GM18505 (cell line): Measurements from ENCODE around the gene ITGBL1.

Experiments used
- ATAC-seq: cut with Tn5 transposase; IDR thresholded peaks from one replicate; pipeline ENCODE4 v1.9.1; 2021; ENCODE audit not compliant: unreplicated experiment
- POLR2A ChIP-seq: IDR thresholded peaks from 4 replicates; pipeline ENCODE4 v1.6.1; 2011; ENCODE audit warnings: borderline replicate concordance; ENCODE audit not compliant: insufficient read depth, insufficient read length; ENCODE audit errors: extremely low read depth

The ITGBL1 gene

DNA sequence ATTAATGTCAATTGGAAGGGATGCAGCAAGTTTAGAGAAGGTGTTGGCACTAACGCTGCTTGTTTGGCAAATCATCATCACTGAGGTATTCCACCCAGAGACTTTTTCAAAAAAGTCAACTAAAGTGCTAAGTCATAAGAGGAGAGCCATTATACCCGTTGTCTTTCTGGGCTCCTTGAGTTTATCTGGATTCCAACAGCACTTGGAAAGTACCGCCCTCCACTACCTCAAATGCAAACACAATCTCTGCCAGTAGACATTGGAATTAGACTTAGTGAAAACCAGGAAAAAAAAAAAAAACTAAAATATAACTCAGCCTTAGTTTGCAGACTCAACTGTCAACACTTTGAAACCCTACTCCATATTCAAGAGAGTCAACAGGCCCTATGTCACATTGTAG is 266.0 kb downstream of the ITGBL1 start:
- no peak for TF ChIP-seq POLR2A
- ATAC-seq = no peak

DNA sequence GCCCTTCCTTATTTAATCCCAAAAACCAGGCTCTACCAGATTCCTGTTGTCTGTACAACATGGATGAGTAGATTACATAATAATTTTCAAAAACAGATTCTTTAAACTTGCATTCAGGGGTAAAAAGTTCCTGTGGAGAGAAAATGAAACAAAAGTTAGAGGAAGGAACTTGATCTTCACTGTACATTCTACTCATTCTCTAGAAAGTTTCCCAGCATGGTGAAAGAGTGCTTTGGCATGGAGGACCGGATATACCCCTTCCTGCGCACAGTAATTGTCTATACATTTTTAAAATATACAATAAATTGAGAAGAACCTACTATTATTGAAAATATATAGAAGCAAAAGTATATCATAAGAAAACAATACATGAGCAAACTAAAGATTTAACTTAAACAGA is 274.2 kb downstream of the ITGBL1 start:
- ATAC-seq = no peak
- no peak for TF ChIP-seq POLR2A

DNA sequence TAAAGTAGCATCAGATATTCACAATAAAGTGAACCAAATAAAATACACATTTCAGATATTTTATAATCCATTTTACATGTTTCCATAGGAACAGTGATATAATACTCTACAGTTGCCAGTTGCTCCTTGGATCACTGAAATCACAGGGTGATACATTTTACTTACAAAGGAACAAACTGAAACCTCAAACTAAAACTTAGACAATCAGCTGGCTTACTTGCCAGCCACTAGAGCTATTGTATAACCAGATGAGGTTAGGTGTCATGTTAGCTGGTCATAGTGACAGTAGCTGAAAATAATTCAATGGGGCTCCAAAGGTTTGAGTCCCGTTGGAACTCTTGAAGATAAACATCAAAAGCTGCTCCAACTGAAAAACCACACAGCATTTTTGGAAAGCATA is 274.6 kb downstream of the ITGBL1 start:
- no peak for TF ChIP-seq POLR2A
- ATAC-seq = no peak

DNA sequence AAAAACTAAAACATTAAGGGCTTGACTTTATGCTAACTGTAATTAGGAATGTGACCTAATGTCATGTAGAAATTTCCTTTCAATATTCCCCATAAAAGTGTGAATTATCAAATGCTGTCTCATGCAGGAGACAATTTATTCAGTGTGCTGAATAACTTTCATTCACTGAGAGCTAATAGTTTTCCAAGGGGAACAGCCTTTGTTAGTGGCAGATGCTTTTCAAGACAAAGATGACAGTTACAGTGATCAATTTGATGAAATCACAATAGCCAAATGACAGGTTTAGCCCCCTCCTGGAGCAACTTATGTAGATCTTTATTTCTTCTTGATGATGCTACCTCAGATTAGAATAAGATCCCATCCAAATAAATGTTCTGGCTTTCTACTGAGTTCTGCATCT is 275.5 kb downstream of the ITGBL1 start:
- ATAC-seq = no peak

DNA sequence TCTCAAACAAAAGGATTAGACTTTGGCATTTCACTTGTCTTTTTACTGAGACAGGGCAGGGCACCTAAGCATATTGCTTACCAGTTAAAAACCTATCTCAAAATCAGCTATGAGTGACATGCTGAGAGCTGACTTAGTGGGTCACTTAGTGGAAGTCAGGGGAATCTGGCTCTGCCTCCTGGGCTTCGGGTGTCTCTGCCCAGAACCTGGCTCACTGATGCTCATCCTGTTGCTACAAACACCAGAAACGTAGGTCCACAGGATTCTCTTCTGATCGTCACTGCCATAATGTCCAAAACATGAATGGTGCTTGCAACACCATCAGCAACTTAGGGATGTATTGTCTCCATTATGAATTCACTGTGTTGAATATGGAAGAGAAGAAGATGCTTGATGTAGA is 276.1 kb downstream of the ITGBL1 start:
- ATAC-seq = no peak
- no peak for TF ChIP-seq POLR2A

More for the DNA sequence above, 275.5 kb downstream of the ITGBL1 start:
- TF ChIP-seq POLR2A = no peak

DNA sequence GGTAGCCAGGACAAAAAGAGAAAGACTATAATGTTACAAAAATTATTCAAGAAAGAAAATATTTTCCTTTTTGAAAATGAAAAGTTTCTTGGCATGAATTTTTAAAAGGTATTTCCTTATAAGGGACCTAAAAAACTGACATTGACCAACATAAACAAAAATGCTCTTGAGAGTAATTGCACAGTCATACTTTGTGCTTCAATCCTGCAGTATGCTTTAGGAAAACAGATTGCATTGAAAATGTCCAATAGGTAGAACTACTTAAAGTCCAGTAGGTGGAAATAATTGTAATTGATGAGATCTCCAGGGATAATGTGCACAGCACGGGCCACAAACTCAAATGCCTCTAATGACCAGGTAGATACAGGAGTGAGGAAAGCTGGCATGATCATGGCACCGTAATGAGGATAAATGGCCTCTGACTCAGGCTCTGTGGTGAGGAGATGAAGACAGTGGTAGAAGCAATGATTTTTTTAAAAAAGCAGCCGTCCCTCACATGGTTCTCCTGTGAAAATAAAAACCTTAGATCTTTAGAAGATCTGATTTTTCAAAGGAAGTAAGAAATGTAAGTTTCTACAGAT is 278.0 kb downstream of the ITGBL1 start:
- no peak for TF ChIP-seq POLR2A
- no peak for ATAC-seq

DNA sequence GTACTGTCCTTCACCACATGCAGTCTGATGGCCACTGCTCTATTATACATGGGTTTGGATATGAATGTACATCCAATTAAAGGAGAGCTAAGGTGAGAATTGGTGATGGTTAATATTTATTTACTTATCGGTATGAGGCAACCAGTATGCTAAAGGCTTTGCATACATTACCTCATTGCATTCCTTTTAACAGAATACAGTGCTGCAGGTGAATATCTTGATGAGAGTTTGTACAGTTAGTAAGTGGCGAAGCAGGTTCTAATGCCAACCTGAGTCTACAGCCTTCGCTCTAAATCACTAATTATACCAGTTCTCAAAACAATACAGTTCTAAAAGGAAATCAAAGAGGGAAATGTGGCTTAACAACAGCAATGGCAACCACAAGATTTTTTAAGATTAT is 284.1 kb downstream of the ITGBL1 start:
- TF ChIP-seq POLR2A = no peak
- no peak for ATAC-seq

DNA sequence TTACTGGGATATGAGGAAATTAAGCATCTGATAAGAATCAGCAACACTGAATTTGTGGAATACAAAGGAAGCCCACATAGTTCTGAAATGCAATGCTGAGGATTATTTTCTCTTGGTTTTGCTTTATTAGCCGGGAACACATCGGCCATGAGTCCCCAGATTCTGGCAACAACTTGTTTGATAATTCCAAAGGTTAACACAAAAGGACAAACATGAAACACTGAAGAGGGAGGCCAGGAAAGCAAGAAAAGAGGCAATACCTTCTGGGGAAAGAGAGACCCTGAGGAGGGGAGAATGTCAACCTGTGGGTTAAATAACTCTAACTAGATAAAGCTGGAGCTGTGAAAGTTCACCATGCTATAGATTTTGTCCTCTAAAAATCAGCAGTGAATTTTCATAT is 285.9 kb downstream of the ITGBL1 start:
- TF ChIP-seq POLR2A = no peak
- ATAC-seq = no peak

DNA sequence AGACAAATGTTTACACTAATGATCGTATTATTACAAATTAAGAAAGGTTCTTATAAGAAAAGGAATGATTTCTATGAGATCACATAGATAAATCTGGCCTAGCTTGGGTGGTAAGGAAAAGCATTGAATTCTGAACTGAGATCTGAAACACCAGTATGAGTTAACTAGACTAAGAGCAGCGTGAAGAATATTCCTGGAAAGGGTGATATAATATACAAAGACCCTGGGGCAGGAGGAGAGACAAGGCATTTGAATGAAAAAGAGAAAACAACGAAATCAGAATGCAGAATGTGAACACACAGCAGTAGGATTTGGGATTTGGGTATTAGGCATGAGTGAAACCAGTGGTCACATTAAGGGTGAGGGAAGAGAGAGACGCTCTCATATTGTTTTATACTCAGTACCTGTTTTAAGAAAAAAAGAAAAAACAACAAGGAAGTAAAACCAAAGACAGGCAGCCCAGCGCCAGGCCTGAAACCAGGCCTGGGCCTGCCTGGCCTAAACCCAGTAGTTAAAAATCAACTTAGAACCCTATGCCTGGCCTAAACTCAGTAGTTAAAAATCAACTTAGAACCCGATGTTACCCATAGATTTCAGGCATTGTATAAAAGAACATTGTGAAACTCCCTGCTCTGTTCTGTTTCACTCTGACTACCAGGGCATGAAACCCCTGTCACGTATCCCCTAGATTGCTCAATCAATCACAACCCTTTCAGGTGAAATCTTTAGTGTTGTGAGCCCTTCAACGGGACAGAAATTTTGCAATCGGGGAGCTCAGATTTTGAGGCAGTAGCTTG is 287.1 kb downstream of the ITGBL1 start:
- no peak for TF ChIP-seq POLR2A
- peak; percentile 90 for ATAC-seq

DNA sequence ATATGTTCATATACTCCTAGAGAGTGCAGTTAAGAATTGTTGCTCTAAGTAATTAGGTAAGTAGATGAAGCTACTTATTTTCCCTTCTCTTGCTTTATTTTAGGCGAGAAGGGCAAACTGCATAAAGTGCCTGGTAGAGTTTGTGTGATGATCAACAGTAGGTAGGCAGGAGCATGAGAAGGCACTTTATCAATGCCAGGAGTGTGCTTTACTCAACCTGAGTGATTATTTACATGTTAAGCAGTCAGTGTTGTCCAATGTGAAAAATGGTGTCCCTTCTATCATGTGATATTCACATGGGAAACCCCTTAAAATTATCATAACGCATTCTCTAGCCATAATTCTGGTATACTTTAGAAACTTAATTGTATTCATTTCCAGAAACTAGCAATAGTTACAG is 294.0 kb downstream of the ITGBL1 start:
- no peak for TF ChIP-seq POLR2A
- no peak for ATAC-seq

DNA sequence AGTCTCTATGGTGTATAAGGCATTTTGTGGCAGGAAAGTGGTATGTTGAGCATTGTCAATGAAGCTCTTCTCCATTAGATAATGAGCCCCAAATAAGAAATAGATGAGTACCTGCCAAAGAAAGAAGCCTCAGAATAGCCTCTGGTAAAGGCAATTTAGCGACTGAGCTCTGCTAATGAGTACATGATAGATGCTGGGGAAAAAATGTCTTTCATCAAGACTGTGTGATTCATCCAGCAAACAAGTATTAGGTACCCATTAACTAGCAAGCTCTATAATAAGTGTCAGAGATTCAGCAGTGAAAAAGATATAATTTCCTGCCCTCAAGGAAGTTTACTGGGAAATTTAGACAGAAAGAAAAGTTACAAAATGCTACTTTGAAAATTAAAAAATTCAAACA is 294.6 kb downstream of the ITGBL1 start:
- ATAC-seq = no peak
- TF ChIP-seq POLR2A = no peak

DNA sequence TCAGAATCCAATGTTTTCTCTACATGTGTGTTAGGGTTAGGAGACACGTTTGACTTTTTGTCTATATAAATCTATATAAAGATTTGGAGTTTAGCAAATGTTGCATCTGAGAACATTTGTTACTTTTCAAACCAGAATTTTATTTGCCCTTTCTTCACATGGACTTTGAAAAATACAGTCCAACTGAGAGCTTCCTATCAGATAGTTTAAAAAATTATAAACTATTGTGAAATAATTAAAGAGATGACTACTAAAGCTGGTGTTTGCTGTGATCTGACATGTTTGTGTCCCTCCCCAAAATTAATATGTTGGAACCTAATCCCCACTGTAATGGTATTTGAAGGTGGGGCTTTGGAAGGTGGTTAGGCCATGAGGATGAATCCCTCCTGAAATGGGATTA is 297.1 kb downstream of the ITGBL1 start:
- TF ChIP-seq POLR2A = no peak
- no peak for ATAC-seq

DNA sequence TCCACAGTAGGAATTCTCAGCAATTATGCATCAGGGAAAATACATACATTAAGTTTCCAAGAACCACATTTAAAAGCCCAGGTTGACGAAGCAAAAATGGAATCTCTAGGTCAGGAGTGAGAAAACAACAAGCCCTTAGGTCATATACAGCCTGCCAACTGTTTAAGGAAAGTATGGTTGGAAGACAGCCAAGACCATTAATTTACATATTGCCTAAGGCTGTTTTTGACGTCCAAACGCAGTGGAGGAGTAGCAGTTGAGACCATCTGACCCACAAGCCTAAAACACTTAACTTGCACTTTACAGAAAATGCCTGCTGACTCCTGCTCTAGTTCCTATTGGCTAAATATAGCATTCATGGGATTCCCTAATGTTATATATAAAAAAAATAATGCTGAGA is 299.0 kb downstream of the ITGBL1 start:
- no peak for TF ChIP-seq POLR2A
- peak; percentile 43 for ATAC-seq

DNA sequence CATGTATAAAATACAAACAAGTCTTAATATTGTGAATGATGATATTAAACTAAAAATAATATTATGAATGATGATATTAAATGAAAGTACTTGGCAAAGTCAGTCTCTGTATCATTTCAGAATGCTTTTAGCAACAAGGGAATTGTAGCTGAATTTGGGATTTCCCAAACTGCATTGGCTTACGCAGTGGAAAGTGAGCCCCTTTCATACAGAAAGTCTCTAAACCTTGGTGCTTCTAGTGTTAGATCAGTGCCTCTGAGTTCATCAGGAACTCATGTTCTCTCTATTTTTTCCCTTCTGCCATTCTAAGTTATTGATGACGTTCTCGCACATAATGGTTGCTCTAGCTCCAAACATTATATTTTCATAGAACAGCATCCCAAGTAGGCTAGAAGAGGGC is 300.0 kb downstream of the ITGBL1 start:
- no peak for TF ChIP-seq POLR2A
- ATAC-seq = no peak
